Gastroesophageal sphincter (tissue), 2 donors: ENCODE measurements around the gene PCK2.

ENCODE experiments used
- POLR2A ChIP-seq, 2 donors: fragments of 450-650 bp; IDR thresholded peaks; one replicate each; pipeline ENCODE4 v1.6.1; 2017; ENCODE audit warnings: antibody characterized with exemption in 2 of 2, mild to moderate bottlenecking in 2 of 2, moderate library complexity in 1 of 2
- POLR2AphosphoS5 ChIP-seq: sonication (generic); formaldehyde crosslinking; IDR thresholded peaks from one replicate; pipeline ENCODE4 v1.6.1; 2017; ENCODE audit warnings: antibody characterized with exemption

DNA sequence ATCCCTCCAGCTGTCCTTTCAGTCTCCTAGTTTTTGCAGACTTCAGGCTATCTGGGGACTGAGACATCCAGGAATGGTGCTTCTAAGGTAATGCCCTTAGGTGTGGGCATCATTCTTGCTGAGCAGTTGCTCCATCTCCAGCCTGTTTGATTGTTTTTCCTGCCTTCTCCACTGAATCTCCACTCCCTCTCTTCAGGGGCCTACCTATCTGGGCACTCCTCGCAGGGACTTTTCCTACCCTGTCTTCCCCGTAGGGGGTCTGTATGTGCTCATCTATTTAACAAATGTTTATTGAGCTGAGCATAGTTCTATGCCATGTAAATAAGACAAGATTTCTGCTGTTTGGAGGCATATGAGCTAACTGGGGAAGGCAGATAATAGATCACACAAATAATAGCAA lies 38.9 kb downstream of the PCK2 start:
- TF ChIP-seq POLR2AphosphoS5 (no peak), POLR2A (IDR thresholded peaks at IDR 0.05) (no peak)
